Endothelial cell of umbilical vein (primary cell): Measurements from ENCODE around the gene APOBEC3F. TPM values are rescaled to one million over a fixed set of nuclear protein-coding genes. Genes with fewer than 3 reads are reported as not detected.
"Not testable (repeated sequence)": the region's sequence is repeated elsewhere in the genome, so short reads cannot be mapped to it uniquely, and the experiment has no call there.

Experiments used
- BruUV-seq: library from RNA; stranded (reverse); fragments of 400-500 nt; replicated peaks from 2 replicates; lab custom pipeline; 2021; lab: Mats Ljungman, UMichigan
- CTCF ChIA-PET: fragments of 300-600, 350-600 bp; sonication (Branson Sonifier 250); formaldehyde crosslinking; loops from one replicate; lab custom pipeline; 2021; ENCODE audit warnings: antibody characterized with exemption, inconsistent platforms; lab: Charles Lee
- POLR2A ChIA-PET: fragments of 300-600, 350-600 bp; sonication (Branson Sonifier 250); formaldehyde crosslinking; loops from one replicate; lab custom pipeline; 2021; ENCODE audit warnings: antibody characterized with exemption, inconsistent platforms; lab: Charles Lee
- DNase-seq: peaks from one replicate; pipeline ENCODE4 v3.0.0-alpha.2; 2011; ENCODE audit warnings: low read depth, low spot score
- FAIRE-seq: peaks from 2 replicates; lab custom pipeline; 2011; peaks lifted over from hg19 to GRCh38; lab: Jason Lieb, UNC
- H2AFZ ChIP-seq: 2 replicates; pipeline ENCODE4 v1.6.0; 2012; ENCODE audit warnings: low read depth, low read length, control low read depth, inconsistent platforms
- H3K27ac ChIP-seq: 2 replicates; pipeline ENCODE4 v1.5.1; 2011; ENCODE audit warnings: low read depth, mild to moderate bottlenecking, control low read depth, low read length, moderate library complexity; ENCODE audit not compliant: insufficient read depth
- H3K27me3 ChIP-seq, 2 experiments: 2 replicates each; pipeline versions ENCODE4 v1.6.0 to v1.6.1; 2011; ENCODE audit warnings: low read length in 2 of 2, mixed read lengths in 1 of 2; ENCODE audit not compliant: control insufficient read depth in 2 of 2, insufficient read depth in 2 of 2
- H3K36me3 ChIP-seq, 2 experiments: 2 replicates in 1 of 2; 3 replicates in 1 of 2; pipeline ENCODE4 v1.5.1; 2011; ENCODE audit warnings: low read length in 2 of 2, mild to moderate bottlenecking in 1 of 2, moderate library complexity in 1 of 2; ENCODE audit not compliant: control insufficient read depth in 2 of 2, insufficient read depth in 2 of 2; ENCODE audit errors: extremely low read depth in 1 of 2
- H3K4me1 ChIP-seq: 3 replicates; pipeline ENCODE4 v1.5.1; 2011; ENCODE audit warnings: mild to moderate bottlenecking, low read length; ENCODE audit not compliant: control insufficient read depth, insufficient read depth; ENCODE audit errors: extremely low read depth
- H3K4me2 ChIP-seq: 2 replicates; pipeline ENCODE4 v1.6.1; 2011; ENCODE audit warnings: low read length, control low read depth, mixed read lengths; ENCODE audit not compliant: insufficient read depth
- H3K4me3 ChIP-seq, 3 experiments: fragments of 200-600 bp in 1 of 3; sonication (generic), shearing (Covaris generic) in 1 of 3; replicated peaks in 1 of 3; 2 replicates each; pipeline ENCODE4 v1.5.1; 2011 to 2016; ENCODE audit warnings: control low read depth in 3 of 3, low read length in 3 of 3, mild to moderate bottlenecking in 2 of 3, inconsistent platforms in 1 of 3, low read depth in 1 of 3, moderate library complexity in 1 of 3; ENCODE audit not compliant: insufficient read depth in 1 of 3
- H3K79me2 ChIP-seq: 2 replicates; pipeline ENCODE4 v1.6.0; 2012; ENCODE audit warnings: low read length, inconsistent platforms; ENCODE audit not compliant: control insufficient read depth, insufficient read depth
- H3K9ac ChIP-seq: replicated peaks from 2 replicates; pipeline ENCODE3; 2011; ENCODE audit warnings: low read length, control low read depth; ENCODE audit not compliant: insufficient read depth; ENCODE audit errors: extremely low read depth
- H3K9me1 ChIP-seq: replicated peaks from 3 replicates; pipeline ENCODE4 v1.6.0; 2011; ENCODE audit warnings: mild to moderate bottlenecking, low read length; ENCODE audit not compliant: control insufficient read depth, insufficient read depth; ENCODE audit errors: extremely low read depth
- H3K9me3 ChIP-seq: replicated peaks from 2 replicates; pipeline ENCODE4 v1.5.1; 2012; ENCODE audit warnings: low read length, inconsistent platforms; ENCODE audit not compliant: control insufficient read depth, insufficient read depth
- H4K20me1 ChIP-seq: replicated peaks from 2 replicates; pipeline ENCODE3; 2011; ENCODE audit warnings: mild to moderate bottlenecking, low read length; ENCODE audit not compliant: control insufficient read depth, insufficient read depth; ENCODE audit errors: extremely low read depth
- CTCF ChIP-seq, 2 donors: IDR thresholded peaks; 1 replicate in 1 of 2; 2 replicates in 1 of 2; pipeline ENCODE4 v1.5.1; 2011; ENCODE audit warnings: low read length in 2 of 2, mild to moderate bottlenecking in 2 of 2, moderate library complexity in 2 of 2, control low read depth in 1 of 2, inconsistent platforms in 1 of 2, low read depth in 1 of 2; ENCODE audit not compliant: insufficient read depth in 1 of 2; ENCODE audit errors: extremely low read depth in 1 of 2
- EZH2 ChIP-seq: IDR thresholded peaks from 2 replicates; pipeline ENCODE4 v1.6.1; 2012; ENCODE audit warnings: borderline replicate concordance, low read depth, mild to moderate bottlenecking, moderate library complexity, low read length, inconsistent platforms; ENCODE audit not compliant: severe bottlenecking
- GATA2 ChIP-seq: IDR thresholded peaks from 2 replicates; pipeline ENCODE4 v1.7.0; 2011; ENCODE audit warnings: low read depth, mild to moderate bottlenecking, moderate library complexity, mixed read lengths, low read length; ENCODE audit not compliant: insufficient read length, insufficient read depth
- MAX ChIP-seq: IDR thresholded peaks from 2 replicates; pipeline ENCODE4 v1.6.1; 2011; ENCODE audit not compliant: insufficient read depth, insufficient read length
- MYC ChIP-seq: IDR thresholded peaks from one replicate; pipeline ENCODE4 v1.6.1; 2011; ENCODE audit warnings: mild to moderate bottlenecking, low read depth, low read length
- POLR2A ChIP-seq: IDR thresholded peaks from 2 replicates; pipeline ENCODE4 v1.6.1; 2012; ENCODE audit warnings: low read depth, mild to moderate bottlenecking, control low read depth, low read length
- POLR2AphosphoS5 ChIP-seq: IDR thresholded peaks from 2 replicates; pipeline ENCODE4 v1.6.1; 2012; ENCODE audit warnings: low read depth, mild to moderate bottlenecking, control low read depth, low read length, moderate library complexity; ENCODE audit not compliant: insufficient read depth
- dilution Hi-C: fragments of 300-500 bp; cut with MboI; formaldehyde crosslinking; loops from one replicate; pipeline ENCODE4 v1.15.0; 2019; ENCODE audit warnings: low sequenced_read_pairs; ENCODE audit not compliant: extremely low pct_ligation_motif_present
- intact Hi-C: fragments of 100-400 bp; cut with micrococcal nuclease; formaldehyde crosslinking; loops from one replicate; pipeline ENCODE4 v1.10.0; 2022
- polyA plus RNA-seq, 4 experiments: library from polyadenylated mRNA; depleted of rRNA in 3 of 4; stranded (reverse) in 3 of 4; unstranded in 1 of 4; fragments of >200 nt; gene quantifications; 2 replicates each; pipeline versions ENCODE4 v1.2.1 to v1.2.3, GENCODE V29; 2011 to 2012; ENCODE audit warnings: missing spikeins in 1 of 4
- total RNA-seq: library from RNA; stranded (reverse); gene quantifications from 2 replicates; pipeline ENCODE4 v1.2.3, GENCODE V29; 2021

The APOBEC3F gene
- total and polyA plus RNA-seq, 2 donors (not counting 3 experiments of a cell fraction or from before 2014, with no cell fraction given), result 10.2 to 11.0 TPM

- H3K9me3 ChIP-seq, H3K4me2 ChIP-seq, H3K27me3 ChIP-seq, H3K4me3 ChIP-seq, BruUV-seq, H3K36me3 ChIP-seq, H3K9me1 ChIP-seq, H3K79me2 ChIP-seq, H4K20me1 ChIP-seq, H3K9ac ChIP-seq, H2AFZ ChIP-seq, H3K4me1 ChIP-seq, dilution Hi-C loops, POLR2A ChIA-PET, H3K27ac ChIP-seq, DNase-seq, FAIRE-seq: not testable (repeated sequence)
- intact Hi-C loops, result loop anchor here (10.0 kb wide), 1 partner anchor 306 kb away; the partner anchor contains the start of gene RPL3
- CTCF ChIA-PET, result interaction anchor here (0.7 to 8.1 kb wide), 6 partner anchors 38 to 296 kb away, joined by 4 to 70 read pairs (median 4); no protein-coding TSS in a partner anchor
Observed at GRCh38 chr22:39008271-39008850, 32.3 kb upstream of the APOBEC3F start.

DNA sequence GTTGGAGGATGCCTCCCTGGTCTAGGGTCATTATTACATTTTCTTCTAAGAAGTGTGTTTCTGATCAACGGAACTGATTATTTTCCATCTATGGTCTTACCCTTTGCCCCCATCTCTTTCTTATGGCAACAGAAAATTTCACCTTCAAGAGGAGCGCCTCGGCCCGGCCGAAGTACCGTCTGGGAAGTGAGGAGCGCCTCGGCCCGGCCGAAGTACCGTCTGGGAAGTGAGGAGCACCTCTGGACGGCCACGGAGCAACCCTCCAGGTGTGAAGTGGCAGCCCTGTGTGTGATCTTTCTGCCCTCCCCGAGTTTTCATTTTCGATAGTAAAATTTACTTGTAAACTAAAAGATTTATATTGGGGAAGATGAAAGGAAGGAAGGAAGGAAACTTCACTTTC lies 29.7 kb upstream of the APOBEC3F start:
- no TSS peak for BruUV-seq
- FAIRE-seq, result no peak
- dilution Hi-C loops, result no loop called here

More for the DNA sequence above, 29.7 kb upstream of the APOBEC3F start:
- Histone ChIP-seq H3K9me3 (no peaks in the 10 kb centered on the region), H3K4me2 (no peak overlapping the region), H2AFZ (no peak overlapping the region), H3K9me1 (no peaks in the 10 kb centered on the region), H4K20me1 (no peaks in the 10 kb centered on the region), H3K36me3 (no peaks in the 10 kb centered on the region), H3K27me3 (no peaks in the 10 kb centered on the region), H3K9ac (no peak overlapping the region), H3K27ac (no peak overlapping the region), H3K4me3 (no peak overlapping the region), H3K4me1 (peaks cover 3% of the 10 kb centered on the region), H3K79me2 (no peaks in the 10 kb centered on the region)
- ChIA-PET POLR2A (no interaction called here), CTCF (no interaction called here)
- intact Hi-C loops, result no loop called here
- DNase-seq, result no peak
- TF ChIP-seq POLR2A (no peak), GATA2 (no peak), POLR2AphosphoS5 (no peak), CTCF (IDR thresholded peaks at IDR 0.05; ENCODE audit: extremely low read depth in 1 of 2, insufficient read depth in 1 of 2, low read depth in 1 of 2, low read length in 2 of 2) (no peak), EZH2 (no peak), MYC (no peak), MAX (no peak)
